Thyroid gland (tissue), 4 donors: ENCODE data around the gene CLRN3.

Experiments
- CTCF ChIP-seq, 6 experiments: fragments of 200-600 bp in 3 of 6; fragments of 450-650 bp in 3 of 6; sonication (generic) in 3 of 6; IDR thresholded peaks; one replicate each; pipeline ENCODE4 v1.5.1; 2016 to 2019; ENCODE audit warnings: antibody characterized with exemption in 6 of 6, mild to moderate bottlenecking in 2 of 6, inconsistent platforms in 1 of 6, moderate library complexity in 1 of 6
- POLR2A ChIP-seq, 2 donors: fragments of 450-650 bp; IDR thresholded peaks; one replicate each; pipeline ENCODE4 v1.6.1; 2017; ENCODE audit warnings: antibody characterized with exemption in 2 of 2, mild to moderate bottlenecking in 2 of 2, moderate library complexity in 1 of 2

- no peak for TF ChIP-seq CTCF (IDR thresholded peaks at IDR 0.05)
- TF ChIP-seq POLR2A (IDR thresholded peaks at IDR 0.05), result no peak
These were observed 56.6 kb downstream of the CLRN3 start for GRCh38 chr10:127836176-127836575.
